NOMO-1 treated with dmso at 0.1 percent for 144 hours (cell line): Measurements from ENCODE around the gene E2F2.
A peak's percentile ranks its signal among the peaks of the same experiment; 100 is the strongest.
"Not testable (repeated sequence)": the region's sequence is repeated elsewhere in the genome, so short reads cannot be mapped to it uniquely, and the experiment has no call there.

ENCODE experiments used
- DNase-seq: peaks from one replicate; lab custom pipeline; 2025; ENCODE audit not compliant: unreplicated experiment; lab: John Stamatoyannopoulos, UW

Gene E2F2

DNA sequence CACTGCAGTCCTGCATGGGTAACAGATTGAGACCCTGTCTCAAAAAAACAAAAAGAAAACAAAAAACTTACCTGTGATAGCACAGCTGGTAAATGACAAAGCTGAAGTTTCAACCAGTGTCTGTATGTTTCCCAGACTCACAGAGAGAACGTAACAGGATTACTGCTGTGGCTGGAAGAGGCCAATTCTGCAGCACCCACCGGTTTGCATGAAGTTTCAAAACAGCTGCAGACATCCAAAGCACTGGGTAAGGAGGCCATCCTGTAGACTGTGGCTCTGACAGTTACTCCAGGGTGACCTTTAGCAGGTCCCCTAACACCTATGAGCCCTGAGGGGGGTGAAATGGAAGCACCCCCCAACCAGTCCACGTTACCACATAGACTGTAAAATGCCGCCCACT is 20.8 kb upstream of the E2F2 start:
- no peak for DNase-seq

DNA sequence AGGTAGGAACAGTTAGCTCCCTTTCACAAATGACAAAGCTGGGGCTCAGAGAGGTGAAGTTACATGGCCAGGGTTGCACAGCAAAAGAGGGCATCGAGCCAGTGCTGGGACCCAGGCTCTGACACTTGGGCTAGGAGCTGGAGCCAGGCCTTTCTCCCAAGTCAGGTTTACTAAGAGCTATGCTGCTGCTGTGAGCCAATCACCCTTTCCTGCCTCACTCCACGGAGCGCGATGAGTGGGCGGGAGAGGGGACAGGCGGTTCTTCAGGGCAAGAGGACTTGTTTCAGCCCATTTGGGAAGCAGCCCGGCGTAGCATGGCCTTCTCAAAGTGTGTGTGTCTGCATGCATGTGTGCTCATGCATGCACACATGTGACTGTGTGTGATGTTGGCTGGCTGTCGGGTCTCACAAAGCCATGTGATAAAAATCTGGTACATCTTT is 17.7 kb upstream of the E2F2 start:
- no peak for DNase-seq

DNA sequence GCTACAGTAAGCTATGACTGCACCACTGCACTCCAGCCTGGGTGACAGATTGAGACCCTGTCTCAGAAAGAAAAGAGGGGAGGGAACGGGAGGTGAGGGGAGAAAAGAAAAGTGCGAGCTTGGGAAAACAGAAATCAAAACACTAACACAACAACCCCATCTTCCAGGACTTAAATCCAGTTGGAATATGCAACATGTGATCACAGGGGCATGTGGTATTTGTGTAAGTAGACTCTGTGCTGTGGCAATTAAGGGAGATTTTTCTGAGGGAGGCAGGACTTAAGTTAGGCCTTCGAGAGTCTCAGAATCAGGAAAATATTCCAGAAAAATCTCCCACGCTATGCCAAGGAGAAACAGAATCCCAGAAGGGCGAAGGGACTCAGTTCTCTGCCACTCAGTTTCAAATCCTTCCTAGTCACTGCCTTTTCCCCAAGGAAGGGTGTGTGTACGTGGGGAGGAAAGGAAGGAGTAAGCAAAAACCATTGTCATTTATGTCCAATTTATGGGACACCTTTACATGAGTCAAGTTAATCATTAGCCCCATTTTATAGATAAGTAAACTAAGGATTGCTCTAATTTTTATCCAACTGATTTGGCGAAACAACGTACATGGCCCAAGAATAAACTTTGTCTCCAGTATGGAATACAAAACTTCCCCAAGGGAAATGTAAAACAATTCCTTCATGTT is 16.0 kb upstream of the E2F2 start:
- no peak for DNase-seq

DNA sequence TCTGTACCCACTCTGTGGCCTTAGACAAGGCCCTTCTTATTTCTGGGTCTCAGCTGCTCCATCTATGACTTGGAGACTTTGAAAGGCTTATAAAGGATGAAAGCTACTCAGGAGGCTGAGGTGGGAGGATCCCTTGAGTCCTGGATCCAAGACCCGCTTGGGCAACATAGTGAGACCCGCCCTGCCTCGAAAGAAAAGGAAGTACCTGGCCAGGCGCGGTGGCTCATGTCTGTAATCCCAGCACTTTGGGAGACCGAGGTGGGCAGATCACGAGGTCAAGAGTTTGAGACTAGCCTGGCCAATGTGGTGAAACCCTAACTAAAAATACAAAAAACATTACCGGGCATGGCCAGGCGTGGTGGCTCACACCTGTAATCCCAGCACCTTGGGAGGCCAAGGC is 14.8 kb upstream of the E2F2 start:
- no peak for DNase-seq

DNA sequence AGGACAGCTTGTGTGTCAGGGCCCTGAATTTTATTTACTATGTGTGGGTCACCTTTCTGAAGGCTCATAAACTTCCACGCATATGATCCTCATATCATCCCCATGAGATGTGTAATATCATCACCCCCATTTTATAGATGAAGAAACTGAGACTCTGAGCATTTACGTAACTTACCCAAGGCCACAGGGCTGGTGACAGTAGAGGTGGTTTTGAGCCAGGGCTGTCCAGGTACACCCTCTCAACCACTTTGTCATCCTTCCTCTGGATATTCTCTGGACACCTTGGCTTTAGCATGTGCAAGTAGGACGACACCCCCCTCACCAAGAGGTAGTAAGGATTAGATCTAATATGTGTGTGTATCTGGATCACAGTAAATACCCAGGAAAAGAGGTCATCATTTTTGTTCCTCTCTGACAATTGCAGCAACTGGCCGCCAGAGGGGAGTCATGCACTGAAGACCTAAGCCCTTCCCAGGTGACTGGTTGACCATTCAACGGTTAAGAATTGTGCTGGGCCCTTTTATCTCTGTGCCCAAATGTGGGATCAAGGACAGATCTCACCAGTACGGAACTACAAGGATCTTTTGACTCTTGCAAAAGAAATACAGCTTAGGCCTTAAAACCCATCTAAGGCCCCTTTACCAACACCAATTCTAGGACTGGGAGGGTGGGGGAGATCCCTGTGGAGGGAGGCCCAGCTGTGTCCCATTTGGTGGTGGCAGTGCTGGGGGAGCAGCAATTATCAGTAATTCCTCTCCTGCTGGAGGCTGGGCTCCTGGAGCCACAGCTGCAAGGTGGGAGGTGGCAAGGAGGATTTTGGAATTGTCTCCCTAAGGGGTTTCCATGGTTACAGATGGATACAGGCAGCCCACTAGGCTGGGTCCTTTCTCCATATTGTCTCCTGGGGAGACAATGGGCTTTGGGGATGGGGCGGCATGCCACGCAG is 13.7 kb upstream of the E2F2 start:
- DNase-seq, result no peak

DNA sequence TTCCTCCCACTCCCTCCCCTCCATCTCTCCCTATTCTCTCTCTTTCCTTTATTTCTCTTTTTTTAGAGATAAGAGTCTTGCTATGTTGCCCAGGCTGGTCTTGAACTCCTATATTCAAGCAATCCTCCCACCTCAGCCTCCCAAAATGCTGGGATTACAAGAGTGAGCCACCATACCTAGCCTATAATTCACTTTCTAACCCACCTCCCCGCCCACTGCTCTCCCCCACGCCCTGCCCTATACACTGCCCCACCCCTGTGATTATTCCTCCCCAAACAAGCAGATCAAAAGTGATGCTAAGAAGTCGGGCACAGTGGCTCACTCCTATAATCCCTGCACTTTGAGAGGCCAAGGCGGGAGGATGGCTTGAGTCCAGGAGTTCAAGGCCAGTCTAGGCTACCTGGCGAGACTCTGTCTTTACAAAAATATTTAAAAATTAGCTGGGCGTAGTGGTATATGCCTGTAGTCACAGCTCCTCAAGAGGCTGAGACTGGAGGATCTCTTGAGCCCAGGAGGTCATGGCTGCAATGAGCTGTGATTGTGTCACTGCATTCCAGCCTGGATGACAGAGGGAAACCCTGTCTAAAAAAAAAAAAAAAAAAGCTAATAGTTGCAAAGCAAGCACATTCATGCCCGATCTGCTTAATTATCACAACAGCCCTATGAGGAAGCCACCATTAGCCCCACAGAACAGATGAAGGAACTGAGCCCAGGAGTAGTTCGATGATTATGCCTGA is 12.8 kb upstream of the E2F2 start:
- DNase-seq, result no peak

DNA sequence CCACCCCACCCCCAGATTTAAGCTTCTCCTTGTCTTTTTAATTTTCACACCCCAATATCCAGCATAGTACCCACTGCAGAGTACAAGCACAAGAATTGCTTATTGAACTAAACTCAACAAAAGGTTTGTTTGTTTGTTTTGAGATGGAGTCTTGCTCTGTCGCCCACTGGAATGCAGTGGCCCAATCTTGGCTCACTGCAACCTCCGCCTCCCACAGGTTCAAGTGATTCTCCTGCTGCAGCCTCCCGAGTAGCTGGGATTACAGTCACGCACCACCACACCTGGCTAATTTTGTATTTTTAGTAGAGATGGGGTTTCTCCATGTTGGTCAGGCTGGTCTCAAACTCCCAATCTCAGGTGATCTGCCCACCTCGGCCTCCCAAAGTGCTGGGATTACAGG is 11.9 kb upstream of the E2F2 start:
- DNase-seq, result not testable (repeated sequence)

DNA sequence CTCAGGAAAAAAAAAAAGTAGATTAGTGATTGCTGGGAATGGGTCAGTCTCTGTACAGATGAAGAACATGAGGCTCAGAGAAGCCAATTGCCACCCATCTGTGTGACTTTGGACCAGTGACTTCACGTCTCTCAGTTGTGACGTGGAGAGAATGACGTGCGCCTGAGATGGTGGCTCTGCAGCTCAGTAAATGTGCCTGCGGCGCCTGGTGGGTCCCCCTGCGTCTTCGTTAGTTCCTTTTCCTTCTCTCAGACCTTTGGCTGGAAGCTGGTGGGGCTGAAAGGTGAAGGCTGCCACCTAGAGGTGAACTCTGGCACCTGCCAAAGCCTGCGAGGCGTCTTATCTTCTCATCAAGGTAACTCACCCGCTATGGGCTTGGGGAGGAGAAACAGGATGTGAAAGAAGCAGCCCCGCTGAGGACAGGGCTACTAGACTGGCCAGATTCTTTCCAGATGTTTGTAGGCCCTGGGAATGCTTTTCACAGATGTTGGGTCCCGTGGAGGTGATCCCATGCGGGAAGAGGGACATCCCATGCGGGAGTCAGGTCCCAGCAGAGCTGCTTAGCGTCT is 8.7 kb upstream of the E2F2 start:
- DNase-seq, result peak; percentile 92

DNA sequence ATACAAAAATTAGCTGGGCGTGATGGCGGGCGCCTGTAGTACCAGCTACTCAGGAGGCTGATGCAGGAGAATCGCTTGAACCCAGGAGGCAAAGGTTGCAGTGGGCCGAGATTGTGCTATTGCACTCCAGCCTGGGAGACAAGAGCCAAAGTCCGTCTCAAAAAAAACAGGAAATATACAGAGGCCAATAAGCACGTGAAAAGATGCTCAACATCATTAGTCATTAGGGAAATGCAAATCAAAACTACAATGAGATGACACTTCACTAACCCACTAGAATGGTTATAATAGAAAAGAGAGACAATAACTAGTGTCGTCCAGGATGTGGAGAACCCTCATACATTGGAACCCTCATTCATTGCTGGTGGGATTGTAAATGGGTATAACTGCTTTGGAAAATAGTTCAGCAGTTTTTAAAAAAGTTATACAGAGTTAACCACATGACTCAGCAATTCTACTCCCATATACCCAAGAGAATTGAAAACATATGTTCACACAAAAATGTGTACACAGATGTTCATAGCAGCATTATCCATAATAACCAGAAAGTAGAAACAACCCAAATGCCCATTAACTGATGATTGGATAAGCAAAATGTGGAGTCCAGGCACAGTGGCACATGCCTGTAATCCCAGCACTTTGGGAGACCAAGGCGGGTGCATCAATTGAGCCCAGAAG is 6.4 kb upstream of the E2F2 start:
- DNase-seq, result no peak

DNA sequence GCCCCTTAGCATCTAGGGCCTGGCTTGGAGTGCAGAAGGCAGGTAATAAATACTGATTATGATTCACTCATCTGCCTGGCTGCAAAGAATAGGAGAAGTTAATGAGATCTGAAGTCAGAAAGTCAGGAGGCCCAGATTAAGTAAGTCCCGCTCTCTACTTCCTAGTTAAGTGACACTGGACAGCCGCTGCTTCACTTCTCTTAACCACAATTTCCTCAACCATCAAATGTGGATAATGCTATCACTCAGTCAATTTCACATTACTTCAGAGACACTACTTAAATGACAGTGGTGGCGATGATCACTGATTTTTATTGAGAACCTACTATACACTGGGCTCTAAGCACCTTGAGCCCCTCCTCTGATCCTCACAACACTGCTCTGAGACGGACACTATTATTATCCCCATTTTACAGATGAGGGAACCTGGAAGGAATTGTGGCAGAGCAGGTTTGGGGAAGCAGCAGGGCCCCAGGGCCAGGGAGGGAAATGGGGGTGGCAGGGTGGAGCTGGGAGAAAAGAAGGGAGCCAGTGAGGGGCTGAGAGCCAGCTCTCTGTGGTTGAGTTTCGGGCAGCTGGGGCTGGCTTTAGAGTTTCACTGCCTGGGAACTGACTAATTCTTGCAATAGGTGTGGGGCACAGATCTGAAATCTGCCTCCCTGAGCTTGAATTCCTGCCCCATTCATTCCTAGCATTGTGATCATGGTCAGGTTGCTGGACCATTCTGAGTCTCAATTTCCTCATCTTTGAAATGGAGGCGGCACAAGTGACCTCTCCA is 2.4 kb upstream of the E2F2 start:
- DNase-seq, result peak; percentile 88

DNA sequence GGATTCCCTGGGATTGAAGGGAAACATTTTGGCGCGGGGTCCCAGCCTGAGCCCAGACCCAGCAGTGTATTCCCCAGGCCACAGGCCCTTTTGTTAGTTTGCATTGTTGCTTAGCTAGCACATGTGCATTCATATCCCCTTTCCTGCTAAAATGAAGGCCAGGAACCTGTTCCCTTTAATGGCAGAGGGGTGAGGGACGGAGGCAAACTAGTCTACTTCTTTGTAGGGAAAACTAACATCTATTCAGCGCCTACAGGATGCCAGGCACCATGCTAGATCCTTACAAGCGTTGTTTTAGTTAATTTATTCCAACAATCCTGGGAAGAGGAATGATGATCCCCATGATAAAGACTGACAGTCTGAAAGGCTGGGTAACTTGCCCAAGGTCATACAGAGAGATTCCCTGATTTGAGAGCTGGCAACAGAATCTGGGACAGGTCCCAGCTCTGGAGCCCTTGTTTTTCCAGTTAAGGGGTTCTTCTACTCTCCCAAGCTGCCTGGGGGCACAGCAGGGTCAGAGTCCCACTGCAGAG is 595 bp upstream of the E2F2 start:
- DNase-seq, result no peak

DNA sequence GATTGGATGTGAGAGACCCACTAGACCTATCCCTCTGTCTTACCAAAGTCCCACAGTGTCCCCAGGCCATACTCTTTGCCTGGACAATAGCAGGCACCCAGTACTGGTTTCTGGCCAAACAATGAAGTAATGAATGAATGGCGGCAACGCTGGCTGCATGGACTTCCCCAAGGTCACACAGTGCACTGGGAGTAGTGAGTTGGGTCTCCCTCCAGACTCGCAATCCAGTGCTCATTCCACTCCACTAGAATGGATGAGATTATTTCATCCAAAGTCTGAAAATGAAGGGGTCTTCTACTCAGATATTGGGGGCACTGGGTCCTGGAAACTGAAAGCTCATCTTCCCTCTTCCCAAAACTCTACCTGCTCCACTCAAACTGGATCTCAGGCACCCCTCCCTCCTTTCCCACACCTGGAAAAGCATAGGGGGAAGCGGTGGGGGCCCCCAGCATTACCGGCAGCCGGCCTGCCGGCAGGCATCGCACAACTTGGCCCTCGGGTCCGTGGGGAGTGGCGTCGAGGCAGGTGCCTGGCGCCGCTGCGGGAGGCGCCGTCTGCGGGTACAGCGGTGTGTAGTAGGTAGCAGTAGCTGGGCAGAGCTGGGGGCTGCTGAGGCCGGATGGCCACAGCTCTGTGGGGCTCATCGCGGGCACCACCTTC is 816 bp downstream of the E2F2 start:
- DNase-seq, result no peak

DNA sequence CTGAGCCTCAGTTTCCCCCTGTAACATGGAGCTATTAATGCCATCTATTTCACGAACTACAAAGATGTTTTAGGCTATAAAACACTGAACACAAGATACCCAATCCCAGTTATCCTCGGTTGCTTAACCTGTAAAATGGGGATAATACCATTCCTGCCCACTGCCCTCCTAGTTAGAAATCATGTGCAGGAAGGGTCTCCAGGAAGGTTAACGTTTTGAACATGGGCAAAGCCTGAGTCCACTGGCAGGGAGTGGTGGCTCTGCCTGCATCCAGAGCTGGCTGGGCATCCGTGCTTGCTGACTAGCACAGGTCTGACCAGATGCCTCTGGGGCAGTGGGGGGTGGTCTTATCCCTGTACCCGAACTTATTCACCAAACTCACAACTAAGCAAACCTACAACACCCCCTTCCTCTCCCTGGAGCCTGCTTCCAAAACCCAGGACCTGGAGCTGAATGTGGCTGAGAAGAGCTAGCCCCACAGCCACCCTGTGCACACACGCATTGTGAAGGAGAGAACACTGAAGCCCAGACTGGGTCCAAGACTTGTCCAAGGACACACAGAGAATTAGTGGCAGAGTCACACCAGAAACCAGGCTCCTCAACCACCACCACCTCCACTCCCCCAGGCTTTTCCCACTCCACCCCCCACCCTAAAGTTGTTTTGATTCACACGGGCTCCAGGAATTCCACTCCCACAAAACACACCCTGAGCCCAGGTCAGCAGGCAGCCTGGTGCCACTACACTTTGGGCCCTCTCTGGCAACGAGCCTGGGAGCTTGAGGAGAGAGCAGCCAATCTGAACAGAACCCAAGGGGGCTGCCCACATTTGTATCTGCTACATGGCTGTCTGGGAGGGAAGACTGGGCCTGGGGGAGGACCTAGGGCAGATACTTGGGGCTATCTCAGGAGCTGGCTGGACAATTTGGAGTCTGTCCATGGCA is 1.6 kb downstream of the E2F2 start:
- no peak for DNase-seq

DNA sequence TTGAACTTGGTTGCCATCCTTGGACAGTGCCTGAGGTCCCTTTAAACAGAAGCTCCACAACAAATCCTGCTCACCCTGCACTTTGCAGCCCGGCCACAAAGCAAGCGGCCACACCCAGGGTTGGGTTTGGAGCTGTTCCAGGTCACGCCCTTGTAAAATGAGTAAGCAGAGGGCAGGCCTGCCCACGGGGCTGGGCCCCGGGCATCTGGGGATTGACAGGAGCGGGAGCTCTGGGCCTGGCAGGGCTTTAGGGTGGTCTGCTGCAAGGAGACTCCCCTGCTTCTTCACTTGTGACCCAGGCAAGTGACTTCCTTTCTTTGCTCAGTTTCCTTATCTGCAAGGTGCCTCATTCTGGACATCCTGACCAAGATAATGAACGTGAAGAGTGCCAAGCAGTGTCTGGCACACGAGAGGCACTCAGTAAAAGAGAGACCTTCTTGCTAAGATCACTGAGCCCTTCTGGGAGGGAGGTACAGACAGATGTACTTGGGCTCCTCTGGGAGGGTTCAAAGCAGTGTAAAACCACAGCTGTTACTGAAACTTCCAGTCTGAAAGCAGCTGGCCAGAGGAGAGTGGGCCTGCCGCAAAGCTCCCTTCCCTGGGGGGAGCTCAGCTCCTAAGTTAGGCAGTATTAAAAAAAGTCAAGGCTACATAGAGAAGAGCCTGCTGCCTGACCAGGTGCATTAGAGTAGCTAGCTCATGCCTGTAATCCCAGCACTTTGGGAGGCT is 2.6 kb downstream of the E2F2 start:
- DNase-seq, result peak; percentile 86

DNA sequence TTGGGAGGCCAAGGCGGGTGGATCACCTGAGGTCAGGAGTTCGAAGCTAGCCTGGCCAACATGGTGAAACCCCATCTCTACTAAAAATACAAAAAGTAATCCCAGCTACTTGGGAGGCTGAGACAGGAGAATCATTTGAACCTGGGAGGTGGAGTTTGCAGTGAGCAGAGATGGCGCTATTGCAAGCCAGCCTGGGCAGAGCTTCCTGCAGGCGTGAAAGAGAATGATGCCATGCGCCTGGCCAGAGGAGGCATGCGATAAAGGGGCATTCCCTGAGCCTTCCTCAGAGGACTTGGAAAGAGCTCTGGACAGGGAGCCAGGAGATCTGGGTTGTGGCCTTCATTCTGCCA is 3.2 kb downstream of the E2F2 start:
- no peak for DNase-seq

DNA sequence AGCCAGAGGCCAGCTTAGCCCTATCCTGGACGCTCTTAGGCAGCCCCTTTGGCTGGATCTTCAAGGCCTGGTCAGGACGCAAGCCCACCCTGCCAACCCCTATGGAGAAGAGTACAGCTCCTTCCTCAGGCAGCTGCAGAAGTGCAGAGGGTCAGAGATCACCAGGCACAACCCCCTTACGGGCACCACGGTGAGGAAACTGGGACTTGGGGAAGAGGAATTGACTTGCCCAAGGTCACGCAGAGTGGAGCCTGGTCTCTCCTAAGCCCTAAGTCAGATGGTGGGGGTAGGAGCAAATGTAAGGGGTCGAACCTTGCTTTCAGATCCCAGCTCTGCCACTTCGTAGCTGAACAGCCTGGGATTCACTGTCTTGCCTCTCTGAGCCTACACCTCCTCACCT is 3.7 kb downstream of the E2F2 start:
- no peak for DNase-seq

DNA sequence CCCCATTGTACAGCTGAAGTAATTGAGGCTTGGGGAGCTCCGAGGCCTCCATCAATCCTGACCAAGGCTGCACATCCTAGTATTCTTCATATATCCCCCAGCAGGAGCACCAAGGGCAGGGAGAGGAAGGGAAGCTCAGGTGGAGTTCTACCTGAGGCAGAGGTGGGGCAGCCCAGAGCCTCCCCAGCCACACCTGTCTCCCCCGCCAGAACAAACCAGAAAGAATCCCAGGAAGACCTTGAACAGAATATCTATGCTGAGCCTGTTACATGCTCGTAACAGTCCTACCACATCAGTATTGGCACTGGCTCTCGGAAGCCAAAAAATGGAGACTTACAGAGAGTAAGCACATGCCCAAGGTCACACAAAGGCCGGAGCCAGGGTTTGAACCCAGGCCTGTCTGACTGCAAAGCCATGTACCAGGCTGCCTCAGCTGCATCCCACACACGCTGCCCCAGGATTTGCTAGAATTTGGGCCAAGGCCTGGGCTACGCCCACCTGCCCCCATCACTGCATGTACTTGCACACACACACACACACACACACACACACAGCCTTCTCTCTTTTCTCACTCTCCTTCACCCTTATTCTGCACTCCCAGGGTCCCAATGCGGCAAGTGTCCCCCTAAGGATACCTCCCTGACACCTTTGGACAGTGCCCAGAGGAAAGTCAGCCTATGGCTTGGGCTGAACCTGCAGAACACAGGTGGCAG is 4.5 kb downstream of the E2F2 start:
- no peak for DNase-seq
